ENCODE measurements around the gene TWIST1.

- TF ChIP-seq POLR2AphosphoS5 (IDR thresholded peaks at IDR 0.05): peak; percentile 58
- TF ChIP-seq CTCF (IDR thresholded peaks at IDR 0.05; ENCODE audit: poor library complexity, severe bottlenecking): no peak
- TF ChIP-seq REST (IDR thresholded peaks at IDR 0.05; ENCODE audit: borderline replicate concordance): no peak
- TF ChIP-seq RAD21 (conservative IDR thresholded peaks at IDR 0.05): no peak
- TF ChIP-seq EZH2 (IDR thresholded peaks at IDR 0.05; ENCODE audit: borderline replicate concordance, insufficient read depth, low read length, poor library complexity, severe bottlenecking): no peak
These were observed 8.2 kb downstream of the TWIST1 start for GRCh38 chr7:19109000-19109946.

All from neural cell (in vitro differentiated cells).